NCI-H510A treated with DMSO at 0.1 percent for 48 hours (cell line): ENCODE results near the gene INSIG2.

Source experiments
- DNase-seq: peaks from one replicate; lab custom pipeline; 2025; lab: John Stamatoyannopoulos, UW

INSIG2 gene

GRCh38 chr2:118130385-118130784, 42.1 kb downstream of the INSIG2 start:
- no peak for DNase-seq

- DNase-seq, result no peak
These were observed 43.5 kb downstream of the INSIG2 start for GRCh38 chr2:118131771-118132170.

DNA sequence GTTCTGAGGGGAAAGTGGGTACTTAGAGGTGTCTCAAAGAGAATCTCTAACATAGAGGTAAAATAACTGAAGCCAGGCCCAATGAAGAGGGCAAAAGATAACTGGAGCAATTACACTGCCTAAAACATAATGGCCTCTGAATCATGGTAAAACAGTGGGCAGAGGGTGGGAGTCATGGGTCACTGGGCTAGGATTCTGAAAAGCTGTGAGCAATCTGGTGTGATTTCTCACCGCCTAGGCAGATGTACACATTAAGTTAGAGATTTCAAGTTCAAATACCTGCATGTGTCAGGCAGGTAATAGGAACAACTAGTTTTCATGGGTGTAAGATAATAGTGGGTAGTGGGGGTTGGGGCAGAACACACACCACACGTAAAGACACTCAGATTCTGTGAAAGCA, 45.6 kb downstream of the INSIG2 start:
- DNase-seq, result no peak

DNA sequence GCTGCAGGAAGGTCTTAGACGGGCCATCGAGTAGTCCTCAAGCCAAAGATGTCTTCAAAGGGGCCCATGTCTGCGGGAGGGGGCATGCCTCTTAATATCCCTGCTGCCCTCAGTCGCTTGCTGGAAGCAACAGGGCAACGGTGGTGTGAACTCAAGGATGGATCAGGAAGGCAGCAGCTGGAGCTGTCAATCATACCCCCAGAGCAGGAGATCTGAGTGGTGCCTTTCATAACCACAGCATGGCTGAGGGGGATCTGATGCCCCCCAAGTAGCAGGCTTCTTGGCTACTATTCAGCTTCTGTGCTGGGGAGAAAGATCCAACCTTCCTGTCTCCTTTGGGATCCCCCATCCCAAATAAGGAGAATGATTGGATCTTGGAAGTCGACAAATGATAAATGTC, 46.4 kb downstream of the INSIG2 start:
- DNase-seq, result no peak

DNA sequence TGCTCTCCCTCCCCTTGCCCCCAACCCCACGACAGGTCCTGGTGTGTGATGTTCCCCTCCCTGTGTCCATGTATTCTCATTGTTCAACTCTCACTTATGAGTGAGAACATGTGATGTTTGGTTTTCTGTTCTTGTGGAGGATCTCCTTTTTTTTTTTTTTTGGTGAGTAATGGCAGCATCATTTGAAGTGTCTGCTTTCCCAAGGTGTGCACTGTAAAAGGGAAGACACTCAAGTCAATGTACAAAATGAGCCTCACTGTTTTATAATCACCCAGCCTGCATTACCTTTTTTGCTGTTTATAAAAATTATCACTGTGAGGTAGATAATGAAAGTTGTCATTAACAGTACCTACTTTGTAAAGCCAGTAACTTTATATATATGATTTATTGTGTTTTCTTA, 56.9 kb downstream of the INSIG2 start:
- no peak for DNase-seq

DNA sequence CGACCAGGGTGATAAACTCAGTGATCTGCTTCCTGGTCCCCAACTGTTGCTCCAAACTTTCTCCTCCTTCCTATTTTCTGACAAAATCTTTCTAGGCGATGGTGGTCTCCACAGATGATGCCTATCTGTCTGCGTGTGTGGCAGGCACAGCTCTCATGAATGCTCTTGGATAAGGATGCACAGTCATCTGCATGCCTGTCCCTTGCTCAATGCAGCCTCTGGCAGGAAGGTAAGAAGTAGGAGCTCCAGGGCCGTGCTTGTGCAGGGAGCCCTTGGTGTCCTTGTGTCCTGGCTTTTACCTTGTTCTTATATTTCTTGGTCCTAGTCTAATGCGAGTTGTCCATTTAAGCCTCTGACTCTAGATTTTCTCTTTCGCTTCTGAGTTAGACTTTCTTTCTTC, 57.5 kb downstream of the INSIG2 start:
- DNase-seq, result no peak

- DNase-seq, result no peak
These were observed 58.3 kb downstream of the INSIG2 start for GRCh38 chr2:118146315-118147283.

DNA sequence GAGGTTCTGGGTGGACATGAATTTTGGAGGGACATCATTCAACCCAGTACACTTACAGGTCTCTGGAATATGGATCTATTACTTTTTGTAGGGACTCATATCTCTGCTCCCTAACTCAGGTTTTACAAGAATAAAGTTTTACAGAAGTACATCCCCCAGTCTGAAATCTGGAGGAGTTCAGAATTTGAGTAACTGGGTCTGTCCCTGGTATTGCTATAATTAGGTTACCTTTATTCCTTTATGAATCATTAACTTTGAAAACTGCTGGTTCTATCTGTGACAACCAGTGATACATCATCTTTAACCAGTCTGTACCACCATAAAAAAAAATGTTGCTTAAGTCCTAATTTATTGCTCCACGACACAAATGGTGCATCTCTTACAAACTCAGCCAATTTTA, 59.9 kb downstream of the INSIG2 start:
- DNase-seq, result no peak

DNA sequence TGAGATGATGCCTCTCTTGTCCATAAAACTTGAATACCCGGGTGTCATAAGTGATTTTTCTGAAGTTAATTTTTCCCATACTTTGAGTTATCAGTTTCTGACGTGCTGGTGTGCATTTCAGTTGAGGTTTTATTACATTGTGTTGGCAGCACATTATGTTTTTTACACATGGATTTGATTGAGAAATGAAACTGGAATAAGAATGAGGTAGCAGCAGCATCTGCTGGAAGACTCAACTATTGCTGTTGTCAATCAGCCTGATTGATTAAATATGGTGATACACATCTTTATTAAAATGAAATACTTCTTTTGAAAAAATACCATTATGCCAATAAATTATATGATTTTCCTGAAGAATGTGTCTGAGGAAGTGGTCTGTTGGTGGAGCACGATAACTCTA, 60.5 kb downstream of the INSIG2 start:
- DNase-seq, result no peak

- DNase-seq, result no peak
These were observed 62.0 kb downstream of the INSIG2 start for GRCh38 chr2:118150294-118150693.

- DNase-seq, result no peak
These were observed 63.6 kb downstream of the INSIG2 start for GRCh38 chr2:118151831-118152230.

DNA sequence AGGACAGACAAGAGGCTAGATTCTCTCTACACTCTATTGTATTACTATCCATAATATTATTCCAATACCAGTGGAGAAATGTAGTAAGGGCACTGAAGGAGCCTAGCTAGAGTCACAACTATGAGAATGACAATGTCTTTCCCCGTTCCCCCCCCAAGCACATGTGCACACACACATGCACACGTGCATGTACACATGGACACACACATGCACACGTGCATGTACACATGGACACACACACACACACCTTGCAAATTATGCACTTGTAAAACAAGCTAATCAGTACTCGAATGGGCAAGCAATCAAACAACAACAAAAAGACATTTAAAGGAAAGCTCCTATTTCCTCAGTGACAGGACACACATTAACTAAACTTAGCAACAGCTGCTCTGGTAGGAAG, 65.2 kb downstream of the INSIG2 start:
- DNase-seq, result no peak

- DNase-seq, result no peak
These were observed 65.9 kb downstream of the INSIG2 start for GRCh38 chr2:118154176-118154575.
